ENCODE results near the gene FBP1.

Gene FBP1

GRCh38 chr9:94677929-94678328 is 38.6 kb upstream of the FBP1 start:
- Histone ChIP-seq H3K27me3 (ENCODE audit: insufficient read depth, insufficient read length) (no peaks in the 10 kb centered on the region), H3K36me3 (ENCODE audit: insufficient read depth, insufficient read length, low read length) (no peaks in the 10 kb centered on the region), H3K4me3 (ENCODE audit: insufficient read length, low read depth) (no peak overlapping the region), H3K4me1 (ENCODE audit: insufficient read depth, insufficient read length) (no peaks in the 10 kb centered on the region), H3K9ac (ENCODE audit: insufficient read length, low read depth) (no peak overlapping the region), H3K9me3 (ENCODE audit: insufficient read depth, low read length) (peaks cover 17% of the 10 kb centered on the region)
- DNase-seq (ENCODE audit: low read depth, low spot score): no peak
- TF ChIP-seq YY1 (IDR thresholded peaks at IDR 0.05; ENCODE audit: insufficient read depth, insufficient read length): no peak
- no peak for TF ChIP-seq ZNF274 (IDR thresholded peaks at IDR 0.05; ENCODE audit: low read depth, low read length)
- no peak for TF ChIP-seq SUZ12 (IDR thresholded peaks at IDR 0.05; ENCODE audit: extremely low read depth, insufficient read depth, insufficient read length)

GRCh38 chr9:94676446-94677131 is 37.3 kb upstream of the FBP1 start:
- H3K4me3 ChIP-seq (ENCODE audit: insufficient read length, low read depth): no peak overlapping the region
- H3K36me3 ChIP-seq (ENCODE audit: insufficient read depth, insufficient read length, low read length): no peaks in the 10 kb centered on the region
- no peaks in the 10 kb centered on the region for H3K4me1 ChIP-seq (ENCODE audit: insufficient read depth, insufficient read length)
- no peak overlapping the region for H3K9ac ChIP-seq (ENCODE audit: insufficient read length, low read depth)
- TF ChIP-seq ZNF274 (IDR thresholded peaks at IDR 0.05; ENCODE audit: low read depth, low read length): no peak
- no peak for TF ChIP-seq YY1 (IDR thresholded peaks at IDR 0.05; ENCODE audit: insufficient read depth, insufficient read length)
- TF ChIP-seq SUZ12 (IDR thresholded peaks at IDR 0.05; ENCODE audit: extremely low read depth, insufficient read depth, insufficient read length): no peak
- no peaks in the 10 kb centered on the region for H3K27me3 ChIP-seq (ENCODE audit: insufficient read depth, insufficient read length)
- H3K9me3 ChIP-seq (ENCODE audit: insufficient read depth, low read length): peaks cover 20% of the 10 kb centered on the region
- no peak for DNase-seq (ENCODE audit: low read depth, low spot score)

- DNase-seq (ENCODE audit: low read depth, low spot score): no peak
- TF ChIP-seq SUZ12 (IDR thresholded peaks at IDR 0.05; ENCODE audit: extremely low read depth, insufficient read depth, insufficient read length) (no peak), YY1 (IDR thresholded peaks at IDR 0.05; ENCODE audit: insufficient read depth, insufficient read length) (no peak), ZNF274 (IDR thresholded peaks at IDR 0.05; ENCODE audit: low read depth, low read length) (no peak)
- Histone ChIP-seq H3K27me3 (ENCODE audit: insufficient read depth, insufficient read length) (no peaks in the 10 kb centered on the region), H3K9me3 (ENCODE audit: insufficient read depth, low read length) (peaks cover 20% of the 10 kb centered on the region), H3K4me3 (ENCODE audit: insufficient read length, low read depth) (no peak overlapping the region), H3K9ac (ENCODE audit: insufficient read length, low read depth) (no peak overlapping the region), H3K4me1 (ENCODE audit: insufficient read depth, insufficient read length) (no peaks in the 10 kb centered on the region), H3K36me3 (ENCODE audit: insufficient read depth, insufficient read length, low read length) (no peaks in the 10 kb centered on the region)
Observed at GRCh38 chr9:94675008-94675881, 35.9 kb upstream of the FBP1 start.

GRCh38 chr9:94672811-94673487 is 33.6 kb upstream of the FBP1 start:
- Histone ChIP-seq H3K4me1 (ENCODE audit: insufficient read depth, insufficient read length) (peaks cover 2% of the 10 kb centered on the region), H3K27me3 (ENCODE audit: insufficient read depth, insufficient read length) (no peaks in the 10 kb centered on the region), H3K4me3 (ENCODE audit: insufficient read length, low read depth) (no peak overlapping the region), H3K36me3 (ENCODE audit: insufficient read depth, insufficient read length, low read length) (no peaks in the 10 kb centered on the region), H3K9me3 (ENCODE audit: insufficient read depth, low read length) (peaks cover 11% of the 10 kb centered on the region; the same call in 1 of the 2 replicates), H3K9ac (ENCODE audit: insufficient read length, low read depth) (no peak overlapping the region)
- DNase-seq (ENCODE audit: low read depth, low spot score): no peak
- no peak for TF ChIP-seq SUZ12 (IDR thresholded peaks at IDR 0.05; ENCODE audit: extremely low read depth, insufficient read depth, insufficient read length)
- TF ChIP-seq YY1 (IDR thresholded peaks at IDR 0.05; ENCODE audit: insufficient read depth, insufficient read length): no peak
- TF ChIP-seq ZNF274 (IDR thresholded peaks at IDR 0.05; ENCODE audit: low read depth, low read length): no peak

- Histone ChIP-seq H3K36me3 (ENCODE audit: insufficient read depth, insufficient read length, low read length) (no peaks in the 10 kb centered on the region), H3K9ac (ENCODE audit: insufficient read length, low read depth) (no peak overlapping the region), H3K4me1 (ENCODE audit: insufficient read depth, insufficient read length) (peaks cover 2% of the 10 kb centered on the region), H3K9me3 (ENCODE audit: insufficient read depth, low read length) (0 out of 2 replicates have a peak, but pooled peaks cover 3% of the 10 kb centered on the region), H3K4me3 (ENCODE audit: insufficient read length, low read depth) (no peak overlapping the region), H3K27me3 (ENCODE audit: insufficient read depth, insufficient read length) (no peaks in the 10 kb centered on the region)
- no peak for TF ChIP-seq YY1 (IDR thresholded peaks at IDR 0.05; ENCODE audit: insufficient read depth, insufficient read length)
- TF ChIP-seq ZNF274 (IDR thresholded peaks at IDR 0.05; ENCODE audit: low read depth, low read length): no peak
- no peak for TF ChIP-seq SUZ12 (IDR thresholded peaks at IDR 0.05; ENCODE audit: extremely low read depth, insufficient read depth, insufficient read length)
- DNase-seq (ENCODE audit: low read depth, low spot score): peak; percentile 33
Observed at GRCh38 chr9:94668928-94669729, 29.8 kb upstream of the FBP1 start.

- DNase-seq (ENCODE audit: low read depth, low spot score): no peak
- Histone ChIP-seq H3K27me3 (ENCODE audit: insufficient read depth, insufficient read length) (no peaks in the 10 kb centered on the region), H3K9me3 (ENCODE audit: insufficient read depth, low read length) (0 out of 2 replicates have a peak, but pooled peaks cover 3% of the 10 kb centered on the region), H3K4me1 (ENCODE audit: insufficient read depth, insufficient read length) (peaks cover 2% of the 10 kb centered on the region), H3K36me3 (ENCODE audit: insufficient read depth, insufficient read length, low read length) (no peaks in the 10 kb centered on the region), H3K9ac (ENCODE audit: insufficient read length, low read depth) (no peak overlapping the region), H3K4me3 (ENCODE audit: insufficient read length, low read depth) (no peak overlapping the region)
- no peak for TF ChIP-seq YY1 (IDR thresholded peaks at IDR 0.05; ENCODE audit: insufficient read depth, insufficient read length)
- TF ChIP-seq ZNF274 (IDR thresholded peaks at IDR 0.05; ENCODE audit: low read depth, low read length): no peak
- TF ChIP-seq SUZ12 (IDR thresholded peaks at IDR 0.05; ENCODE audit: extremely low read depth, insufficient read depth, insufficient read length): no peak
Observed at GRCh38 chr9:94668418-94668927, 29.2 kb upstream of the FBP1 start.

All from NT2/D1 (cell line).